Skeletal muscle satellite cell (primary cell): ENCODE data around the gene PURB.
"Not testable (repeated sequence)": the region's sequence is repeated elsewhere in the genome, so short reads cannot be mapped to it uniquely, and the experiment has no call there.

Source experiments
- H3K27me3 ChIP-seq: 2 replicates; pipeline ENCODE4 v1.7.0; 2013; ENCODE audit warnings: low read length; ENCODE audit not compliant: control insufficient read depth, insufficient read depth
- H3K36me3 ChIP-seq: 2 replicates; pipeline ENCODE4 v1.7.0; 2013; ENCODE audit warnings: mild to moderate bottlenecking, control low read depth, low read length; ENCODE audit not compliant: insufficient read depth
- H3K4me1 ChIP-seq: 2 replicates; pipeline ENCODE4 v1.7.0; 2013; ENCODE audit warnings: low read length; ENCODE audit not compliant: control insufficient read depth, insufficient read depth
- H3K4me2 ChIP-seq: 2 replicates; pipeline ENCODE4 v1.7.0; 2013; ENCODE audit warnings: mild to moderate bottlenecking, low read length
- H3K4me3 ChIP-seq: 2 replicates; pipeline ENCODE4 v1.7.0; 2013; ENCODE audit warnings: low read length
- H3K9ac ChIP-seq: 2 replicates; pipeline ENCODE4 v1.7.0; 2013; ENCODE audit warnings: mild to moderate bottlenecking, low read depth, low read length, moderate library complexity
- H3K9me3 ChIP-seq: replicated peaks from 2 replicates; pipeline ENCODE4 v1.7.0; 2013; ENCODE audit warnings: mild to moderate bottlenecking, control low read depth, low read length

The PURB gene

GRCh38 chr7:44847920-44848634, 37.3 kb downstream of the PURB start, which contains the start of gene H2AZ2:
Gene H2AZ2, minus strand, starts transcription at chr7:44848087. Its CDS starts 116 bp downstream, at chr7:44847971.
- Histone ChIP-seq H3K4me2 (peak within 1 kb of the TSS; percentile 94), H3K9me3 (no peaks in the 10 kb centered on the region), H3K27me3 (no peaks in the 10 kb centered on the region), H3K9ac (peak within 1 kb of the TSS; percentile 87), H3K36me3 (no peaks in the 10 kb centered on the region), H3K4me1 (peaks cover 24% of the 10 kb centered on the region), H3K4me3 (peak within 1 kb of the TSS; percentile 87)

GRCh38 chr7:44847509-44847919, 37.8 kb downstream of the PURB start:
- H3K4me2 ChIP-seq: peak overlapping the region; percentile 83
- peak overlapping the region; percentile 87 for H3K9ac ChIP-seq
- no peaks in the 10 kb centered on the region for H3K27me3 ChIP-seq
- no peaks in the 10 kb centered on the region for H3K9me3 ChIP-seq
- peak overlapping the region; percentile 87 for H3K4me3 ChIP-seq
- H3K36me3 ChIP-seq: no peaks in the 10 kb centered on the region
- H3K4me1 ChIP-seq: peaks cover 24% of the 10 kb centered on the region

GRCh38 chr7:44846816-44847508, 38.4 kb downstream of the PURB start:
- Histone ChIP-seq H3K36me3 (no peaks in the 10 kb centered on the region), H3K9me3 (no peaks in the 10 kb centered on the region), H3K4me3 (peak overlapping the region; percentile 87), H3K9ac (peak overlapping the region; percentile 87), H3K4me1 (peaks cover 24% of the 10 kb centered on the region), H3K4me2 (peak overlapping the region; percentile 83), H3K27me3 (no peaks in the 10 kb centered on the region)

GRCh38 chr7:44846390-44846789, 38.9 kb downstream of the PURB start:
- peak overlapping the region; percentile 83 for H3K4me2 ChIP-seq
- not testable (repeated sequence) for H3K27me3 ChIP-seq, H3K36me3 ChIP-seq, H3K9me3 ChIP-seq
- H3K4me3 ChIP-seq: peak overlapping the region; percentile 87
- H3K9ac ChIP-seq: peak overlapping the region; percentile 87
- peaks cover 24% of the 10 kb centered on the region for H3K4me1 ChIP-seq

GRCh38 chr7:44845451-44845850, 39.9 kb downstream of the PURB start:
- Histone ChIP-seq H3K9me3 (no peaks in the 10 kb centered on the region), H3K36me3 (peaks cover 5% of the 10 kb centered on the region), H3K4me3 (peak overlapping the region; percentile 87), H3K4me2 (peak overlapping the region; percentile 83), H3K4me1 (peaks cover 24% of the 10 kb centered on the region), H3K9ac (peak overlapping the region; percentile 61), H3K27me3 (no peaks in the 10 kb centered on the region)

- not testable (repeated sequence) for H3K9me3 ChIP-seq, H3K4me2 ChIP-seq, H3K9ac ChIP-seq, H3K27me3 ChIP-seq, H3K4me3 ChIP-seq
- Histone ChIP-seq H3K4me1 (peaks cover 18% of the 10 kb centered on the region), H3K36me3 (peaks cover 14% of the 10 kb centered on the region)
Measured at GRCh38 chr7:44843440-44843839, 41.9 kb downstream of the PURB start.

GRCh38 chr7:44842675-44843074, 42.7 kb downstream of the PURB start:
- H3K4me1 ChIP-seq: peaks cover 18% of the 10 kb centered on the region
- H3K27me3 ChIP-seq, H3K4me2 ChIP-seq, H3K9ac ChIP-seq, H3K4me3 ChIP-seq, H3K9me3 ChIP-seq: not testable (repeated sequence)
- peaks cover 16% of the 10 kb centered on the region for H3K36me3 ChIP-seq

- Histone ChIP-seq H3K27me3 (no peaks in the 10 kb centered on the region), H3K36me3 (peaks cover 18% of the 10 kb centered on the region), H3K9ac (no peak overlapping the region), H3K4me3 (no peak overlapping the region), H3K4me1 (no peaks in the 10 kb centered on the region), H3K9me3 (no peaks in the 10 kb centered on the region), H3K4me2 (no peak overlapping the region)
Measured at GRCh38 chr7:44838751-44839150, 46.6 kb downstream of the PURB start.

- H3K27me3 ChIP-seq: no peaks in the 10 kb centered on the region
- H3K36me3 ChIP-seq: peaks cover 26% of the 10 kb centered on the region
- H3K4me3 ChIP-seq: no peak overlapping the region
- H3K4me1 ChIP-seq: no peaks in the 10 kb centered on the region
- no peak overlapping the region for H3K9ac ChIP-seq
- no peak overlapping the region for H3K4me2 ChIP-seq
- no peaks in the 10 kb centered on the region for H3K9me3 ChIP-seq
Measured at GRCh38 chr7:44827567-44827966, 57.8 kb downstream of the PURB start.
